Measurements from ENCODE around the gene ARL8A.

Gene ARL8A

GRCh38 chr1:202129453-202130296 lies 14.9 kb downstream of the ARL8A start:
- peaks cover 28% of the 10 kb centered on the region for H3K36me3 ChIP-seq (ENCODE audit: insufficient read depth, low read length)
- H3K4me2 ChIP-seq (ENCODE audit: low read length), result no peak overlapping the region
- H3K9ac ChIP-seq (ENCODE audit: low read depth, low read length), result no peak overlapping the region
- no peak overlapping the region for H3K4me3 ChIP-seq (ENCODE audit: low read length)
- H3K4me1 ChIP-seq (ENCODE audit: control insufficient read depth, insufficient read depth, low read length), result peaks cover 11% of the 10 kb centered on the region
- H3K9me3 ChIP-seq (replicated peaks; ENCODE audit: low read length), result no peaks in the 10 kb centered on the region
- H3K27me3 ChIP-seq (ENCODE audit: control insufficient read depth, insufficient read depth, low read length), result peaks cover 8% of the 10 kb centered on the region

GRCh38 chr1:202127836-202128622 lies 16.5 kb downstream of the ARL8A start:
- Histone ChIP-seq H3K36me3 (ENCODE audit: insufficient read depth, low read length) (peaks cover 13% of the 10 kb centered on the region), H3K4me3 (ENCODE audit: low read length) (no peak overlapping the region), H3K4me2 (ENCODE audit: low read length) (no peak overlapping the region), H3K4me1 (ENCODE audit: control insufficient read depth, insufficient read depth, low read length) (peaks cover 11% of the 10 kb centered on the region), H3K9me3 (replicated peaks; ENCODE audit: low read length) (no peaks in the 10 kb centered on the region), H3K27me3 (ENCODE audit: control insufficient read depth, insufficient read depth, low read length) (peaks cover 23% of the 10 kb centered on the region), H3K9ac (ENCODE audit: low read depth, low read length) (no peak overlapping the region)

- Histone ChIP-seq H3K9me3 (replicated peaks; ENCODE audit: low read length) (no peaks in the 10 kb centered on the region), H3K9ac (ENCODE audit: low read depth, low read length) (no peak overlapping the region), H3K4me3 (ENCODE audit: low read length) (no peak overlapping the region), H3K36me3 (ENCODE audit: insufficient read depth, low read length) (peaks cover 4% of the 10 kb centered on the region), H3K27me3 (ENCODE audit: control insufficient read depth, insufficient read depth, low read length) (peaks cover 23% of the 10 kb centered on the region), H3K4me2 (ENCODE audit: low read length) (no peak overlapping the region), H3K4me1 (ENCODE audit: control insufficient read depth, insufficient read depth, low read length) (peaks cover 11% of the 10 kb centered on the region)
Observed at GRCh38 chr1:202127061-202127460, 17.5 kb downstream of the ARL8A start.

- peaks cover 11% of the 10 kb centered on the region for H3K4me1 ChIP-seq (ENCODE audit: control insufficient read depth, insufficient read depth, low read length)
- no peaks in the 10 kb centered on the region for H3K36me3 ChIP-seq (ENCODE audit: insufficient read depth, low read length)
- no peak overlapping the region for H3K4me2 ChIP-seq (ENCODE audit: low read length)
- no peaks in the 10 kb centered on the region for H3K9me3 ChIP-seq (replicated peaks; ENCODE audit: low read length)
- no peak overlapping the region for H3K4me3 ChIP-seq (ENCODE audit: low read length)
- peaks cover 26% of the 10 kb centered on the region for H3K27me3 ChIP-seq (ENCODE audit: control insufficient read depth, insufficient read depth, low read length)
- no peak overlapping the region for H3K9ac ChIP-seq (ENCODE audit: low read depth, low read length)
Observed at GRCh38 chr1:202126426-202126825, 18.1 kb downstream of the ARL8A start.

- H3K4me1 ChIP-seq (ENCODE audit: control insufficient read depth, insufficient read depth, low read length), result peaks cover 7% of the 10 kb centered on the region
- no peak overlapping the region for H3K4me3 ChIP-seq (ENCODE audit: low read length)
- H3K36me3 ChIP-seq (ENCODE audit: insufficient read depth, low read length), result no peaks in the 10 kb centered on the region
- H3K9me3 ChIP-seq (replicated peaks; ENCODE audit: low read length), result no peaks in the 10 kb centered on the region
- no peak overlapping the region for H3K9ac ChIP-seq (ENCODE audit: low read depth, low read length)
- H3K4me2 ChIP-seq (ENCODE audit: low read length), result no peak overlapping the region
- peaks cover 26% of the 10 kb centered on the region for H3K27me3 ChIP-seq (ENCODE audit: control insufficient read depth, insufficient read depth, low read length)
Observed at GRCh38 chr1:202125611-202126010, 18.9 kb downstream of the ARL8A start.

- H3K4me2 ChIP-seq (ENCODE audit: low read length), result no peak overlapping the region
- no peaks in the 10 kb centered on the region for H3K36me3 ChIP-seq (ENCODE audit: insufficient read depth, low read length)
- no peak overlapping the region for H3K9ac ChIP-seq (ENCODE audit: low read depth, low read length)
- H3K4me3 ChIP-seq (ENCODE audit: low read length), result no peak overlapping the region
- no peaks in the 10 kb centered on the region for H3K9me3 ChIP-seq (replicated peaks; ENCODE audit: low read length)
- H3K27me3 ChIP-seq (ENCODE audit: control insufficient read depth, insufficient read depth, low read length), result peaks cover 26% of the 10 kb centered on the region
- H3K4me1 ChIP-seq (ENCODE audit: control insufficient read depth, insufficient read depth, low read length), result no peaks in the 10 kb centered on the region
Observed at GRCh38 chr1:202124142-202124541, 20.4 kb downstream of the ARL8A start.

GRCh38 chr1:202123336-202123813 lies 21.2 kb downstream of the ARL8A start:
- Histone ChIP-seq H3K4me1 (ENCODE audit: control insufficient read depth, insufficient read depth, low read length) (no peaks in the 10 kb centered on the region), H3K4me2 (ENCODE audit: low read length) (no peak overlapping the region), H3K9ac (ENCODE audit: low read depth, low read length) (no peak overlapping the region), H3K9me3 (replicated peaks; ENCODE audit: low read length) (no peaks in the 10 kb centered on the region), H3K36me3 (ENCODE audit: insufficient read depth, low read length) (no peaks in the 10 kb centered on the region), H3K4me3 (ENCODE audit: low read length) (no peak overlapping the region), H3K27me3 (ENCODE audit: control insufficient read depth, insufficient read depth, low read length) (peaks cover 26% of the 10 kb centered on the region)

GRCh38 chr1:202122639-202123335 lies 21.8 kb downstream of the ARL8A start, which contains the start of gene GPR37L1:
GPR37L1 (plus strand) TSS chr1:202122917; CDS start chr1:202122964, 47 bp downstream.
- Histone ChIP-seq H3K4me1 (ENCODE audit: control insufficient read depth, insufficient read depth, low read length) (no peaks in the 10 kb centered on the region), H3K4me3 (ENCODE audit: low read length) (no peak within 1 kb of the TSS), H3K36me3 (ENCODE audit: insufficient read depth, low read length) (no peaks in the 10 kb centered on the region), H3K27me3 (ENCODE audit: control insufficient read depth, insufficient read depth, low read length) (peaks cover 26% of the 10 kb centered on the region), H3K4me2 (ENCODE audit: low read length) (no peak within 1 kb of the TSS), H3K9me3 (replicated peaks; ENCODE audit: low read length) (no peaks in the 10 kb centered on the region), H3K9ac (ENCODE audit: low read depth, low read length) (no peak within 1 kb of the TSS)

- Histone ChIP-seq H3K27me3 (ENCODE audit: control insufficient read depth, insufficient read depth, low read length) (peaks cover 26% of the 10 kb centered on the region), H3K4me2 (ENCODE audit: low read length) (no peak overlapping the region), H3K9me3 (replicated peaks; ENCODE audit: low read length) (no peaks in the 10 kb centered on the region), H3K36me3 (ENCODE audit: insufficient read depth, low read length) (no peaks in the 10 kb centered on the region), H3K4me1 (ENCODE audit: control insufficient read depth, insufficient read depth, low read length) (no peaks in the 10 kb centered on the region), H3K4me3 (ENCODE audit: low read length) (no peak overlapping the region), H3K9ac (ENCODE audit: low read depth, low read length) (no peak overlapping the region)
Observed at GRCh38 chr1:202121006-202121405, 23.5 kb downstream of the ARL8A start.

GRCh38 chr1:202117898-202118371 lies 26.6 kb downstream of the ARL8A start:
- no peak overlapping the region for H3K4me2 ChIP-seq (ENCODE audit: low read length)
- no peaks in the 10 kb centered on the region for H3K9me3 ChIP-seq (replicated peaks; ENCODE audit: low read length)
- peaks cover 13% of the 10 kb centered on the region for H3K27me3 ChIP-seq (ENCODE audit: control insufficient read depth, insufficient read depth, low read length)
- H3K4me3 ChIP-seq (ENCODE audit: low read length), result no peak overlapping the region
- H3K9ac ChIP-seq (ENCODE audit: low read depth, low read length), result no peak overlapping the region
- no peaks in the 10 kb centered on the region for H3K36me3 ChIP-seq (ENCODE audit: insufficient read depth, low read length)
- peaks cover 5% of the 10 kb centered on the region for H3K4me1 ChIP-seq (ENCODE audit: control insufficient read depth, insufficient read depth, low read length)

- Histone ChIP-seq H3K9me3 (replicated peaks; ENCODE audit: low read length) (no peaks in the 10 kb centered on the region), H3K4me3 (ENCODE audit: low read length) (no peak overlapping the region), H3K36me3 (ENCODE audit: insufficient read depth, low read length) (no peaks in the 10 kb centered on the region), H3K27me3 (ENCODE audit: control insufficient read depth, insufficient read depth, low read length) (peaks cover 9% of the 10 kb centered on the region), H3K9ac (ENCODE audit: low read depth, low read length) (no peak overlapping the region), H3K4me2 (ENCODE audit: low read length) (no peak overlapping the region), H3K4me1 (ENCODE audit: control insufficient read depth, insufficient read depth, low read length) (peaks cover 10% of the 10 kb centered on the region)
Observed at GRCh38 chr1:202116287-202116686, 28.2 kb downstream of the ARL8A start.
